Transverse colon (tissue), 4 donors: ENCODE results near the gene TCN2.

Source experiments
- CTCF ChIP-seq, 5 experiments: fragments of 200-600 bp in 3 of 5; fragments of 450-650 bp in 2 of 5; sonication (generic) in 3 of 5; IDR thresholded peaks; 1 replicate in 2 of 5; 2 replicates in 3 of 5; pipeline ENCODE4 v1.5.1; 2016 to 2017; ENCODE audit warnings: antibody characterized with exemption in 5 of 5, inconsistent platforms in 3 of 5, mild to moderate bottlenecking in 2 of 5, moderate library complexity in 1 of 5
- EP300 ChIP-seq: sonication (generic); formaldehyde crosslinking; IDR thresholded peaks from one replicate; pipeline ENCODE4 v1.6.1; 2017; ENCODE audit warnings: antibody characterized with exemption, low read depth
- POLR2A ChIP-seq: fragments of 450-650 bp; IDR thresholded peaks from one replicate; pipeline ENCODE4 v1.6.1; 2016; ENCODE audit warnings: antibody characterized with exemption, mild to moderate bottlenecking, moderate library complexity
- POLR2AphosphoS5 ChIP-seq, 3 donors: sonication (generic); formaldehyde crosslinking; IDR thresholded peaks; one replicate each; pipeline ENCODE4 v1.6.1; 2016; ENCODE audit warnings: antibody characterized with exemption in 3 of 3

- TF ChIP-seq POLR2AphosphoS5 (IDR thresholded peaks at IDR 0.05): no peak
- no peak for TF ChIP-seq CTCF (IDR thresholded peaks at IDR 0.05)
- TF ChIP-seq POLR2A: no peak
- no peak for TF ChIP-seq EP300
Measured at GRCh38 chr22:30607300-30607930, 441 bp downstream of the TCN2 start.
